Ishikawa (cell line): Measurements from ENCODE around the gene PALLD.

Experiments
- CREB1 ChIP-seq: IDR thresholded peaks from 2 replicates; pipeline ENCODE4 v1.6.1; 2012; ENCODE audit warnings: low read depth
- EGR1 ChIP-seq: IDR thresholded peaks from 2 replicates; pipeline ENCODE4 v1.6.1; 2012
- EP300 ChIP-seq: IDR thresholded peaks from 2 replicates; pipeline ENCODE4 v1.6.1; 2012; ENCODE audit warnings: borderline replicate concordance
- FOXM1 ChIP-seq: IDR thresholded peaks from 2 replicates; pipeline ENCODE4 v1.6.1; 2012; ENCODE audit warnings: low read depth, borderline replicate concordance
- NFIC ChIP-seq: IDR thresholded peaks from 2 replicates; pipeline ENCODE4 v1.6.1; 2012
- RAD21 ChIP-seq: IDR thresholded peaks from 2 replicates; pipeline ENCODE4 v1.6.1; 2012; ENCODE audit warnings: low read depth
- REST ChIP-seq: IDR thresholded peaks from 2 replicates; pipeline ENCODE4 v1.6.1; 2012; ENCODE audit warnings: low read depth, mild to moderate bottlenecking
- TAF1 ChIP-seq: IDR thresholded peaks from 2 replicates; pipeline ENCODE4 v1.6.1; 2012; ENCODE audit warnings: low read depth, mild to moderate bottlenecking
- TEAD4 ChIP-seq: IDR thresholded peaks from 2 replicates; pipeline ENCODE4 v1.6.1; 2012
- YY1 ChIP-seq: IDR thresholded peaks from 2 replicates; pipeline ENCODE4 v1.6.1; 2012; ENCODE audit warnings: low read depth
- ZBTB7A ChIP-seq: IDR thresholded peaks from 2 replicates; pipeline ENCODE4 v1.6.1; 2012; ENCODE audit warnings: low read depth
- TF ChIP-seq, protein P1 (sequence below): IDR thresholded peaks from 2 replicates; pipeline ENCODE4 v1.6.1; 2012
- TF ChIP-seq, protein P2 (sequence below): IDR thresholded peaks from 2 replicates; pipeline ENCODE4 v1.6.1; 2012

DNA sequence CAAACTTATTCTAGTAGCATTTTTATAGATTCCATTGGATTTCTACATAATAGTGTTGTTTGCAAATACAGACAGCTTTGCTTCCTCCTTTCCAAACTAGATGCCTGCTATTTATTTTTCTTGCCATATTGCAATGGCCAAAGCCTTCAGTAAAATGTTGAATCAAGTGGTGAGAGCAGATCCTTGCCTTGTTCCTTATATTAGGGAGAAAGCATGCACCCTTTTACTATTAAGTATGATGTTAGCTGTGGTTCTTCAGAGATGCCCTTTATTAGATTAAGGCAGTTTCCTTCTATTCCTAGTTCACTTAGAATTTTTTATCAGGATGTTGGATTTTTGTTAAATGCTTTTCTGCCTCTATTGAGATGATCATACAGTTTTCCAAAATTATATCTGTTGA lies 279.5 kb downstream of the PALLD start:
- TF ChIP-seq, protein P1, sequence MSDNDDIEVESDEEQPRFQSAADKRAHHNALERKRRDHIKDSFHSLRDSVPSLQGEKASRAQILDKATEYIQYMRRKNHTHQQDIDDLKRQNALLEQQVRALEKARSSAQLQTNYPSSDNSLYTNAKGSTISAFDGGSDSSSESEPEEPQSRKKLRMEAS = no peak
- no peak for TF ChIP-seq REST
- TF ChIP-seq YY1 = no peak
- TF ChIP-seq NFIC = no peak
- TF ChIP-seq ZBTB7A = no peak
- TF ChIP-seq TEAD4 = no peak
- no peak for TF ChIP-seq RAD21
- no peak for TF ChIP-seq TAF1
- TF ChIP-seq FOXM1 = no peak
- TF ChIP-seq EGR1 = no peak
- no peak for TF ChIP-seq EP300
- TF ChIP-seq, protein P2, sequence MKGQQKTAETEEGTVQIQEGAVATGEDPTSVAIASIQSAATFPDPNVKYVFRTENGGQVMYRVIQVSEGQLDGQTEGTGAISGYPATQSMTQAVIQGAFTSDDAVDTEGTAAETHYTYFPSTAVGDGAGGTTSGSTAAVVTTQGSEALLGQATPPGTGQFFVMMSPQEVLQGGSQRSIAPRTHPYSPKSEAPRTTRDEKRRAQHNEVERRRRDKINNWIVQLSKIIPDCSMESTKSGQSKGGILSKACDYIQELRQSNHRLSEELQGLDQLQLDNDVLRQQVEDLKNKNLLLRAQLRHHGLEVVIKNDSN = no peak
- TF ChIP-seq CREB1 = no peak
